Cardiac atrium fibroblast (primary cell): ENCODE results near the gene CTXND1. TPM values are rescaled to one million over a fixed set of nuclear protein-coding genes. Genes with fewer than 3 reads are reported as not detected.

Experiments
- total RNA-seq: library from RNA; depleted of rRNA; stranded (reverse); fragments of >200 nt; gene quantifications from 2 replicates; pipeline ENCODE4 v1.2.3, GENCODE V29; 2015

Gene CTXND1
- not detected in 2 replicates for total RNA-seq

DNA sequence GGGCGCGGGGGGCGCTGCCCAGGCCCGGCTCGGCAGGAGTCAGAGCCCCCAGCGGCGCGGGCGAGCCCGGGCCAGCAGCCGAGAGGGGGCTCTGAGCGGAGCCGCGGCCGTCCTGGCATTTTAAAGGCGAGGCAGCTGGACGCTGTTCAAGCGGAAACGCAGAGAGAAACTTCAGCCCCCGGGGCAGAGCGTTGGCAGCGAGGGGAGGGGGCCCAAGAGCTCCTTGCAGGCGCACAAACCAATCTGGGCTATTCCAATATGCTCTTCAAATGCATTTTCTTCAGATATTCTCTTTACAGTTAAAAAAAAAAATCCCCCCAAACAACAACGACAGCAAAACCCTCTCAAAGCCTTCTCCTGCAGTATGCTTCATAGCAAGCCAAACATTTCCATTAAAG, at the start of gene CTXND1:
TSS of gene CTXND1 (minus strand) at position 93 of the 398 bp plus-strand sequence. CDS start 50,264 bp downstream, outside the sequence.

DNA sequence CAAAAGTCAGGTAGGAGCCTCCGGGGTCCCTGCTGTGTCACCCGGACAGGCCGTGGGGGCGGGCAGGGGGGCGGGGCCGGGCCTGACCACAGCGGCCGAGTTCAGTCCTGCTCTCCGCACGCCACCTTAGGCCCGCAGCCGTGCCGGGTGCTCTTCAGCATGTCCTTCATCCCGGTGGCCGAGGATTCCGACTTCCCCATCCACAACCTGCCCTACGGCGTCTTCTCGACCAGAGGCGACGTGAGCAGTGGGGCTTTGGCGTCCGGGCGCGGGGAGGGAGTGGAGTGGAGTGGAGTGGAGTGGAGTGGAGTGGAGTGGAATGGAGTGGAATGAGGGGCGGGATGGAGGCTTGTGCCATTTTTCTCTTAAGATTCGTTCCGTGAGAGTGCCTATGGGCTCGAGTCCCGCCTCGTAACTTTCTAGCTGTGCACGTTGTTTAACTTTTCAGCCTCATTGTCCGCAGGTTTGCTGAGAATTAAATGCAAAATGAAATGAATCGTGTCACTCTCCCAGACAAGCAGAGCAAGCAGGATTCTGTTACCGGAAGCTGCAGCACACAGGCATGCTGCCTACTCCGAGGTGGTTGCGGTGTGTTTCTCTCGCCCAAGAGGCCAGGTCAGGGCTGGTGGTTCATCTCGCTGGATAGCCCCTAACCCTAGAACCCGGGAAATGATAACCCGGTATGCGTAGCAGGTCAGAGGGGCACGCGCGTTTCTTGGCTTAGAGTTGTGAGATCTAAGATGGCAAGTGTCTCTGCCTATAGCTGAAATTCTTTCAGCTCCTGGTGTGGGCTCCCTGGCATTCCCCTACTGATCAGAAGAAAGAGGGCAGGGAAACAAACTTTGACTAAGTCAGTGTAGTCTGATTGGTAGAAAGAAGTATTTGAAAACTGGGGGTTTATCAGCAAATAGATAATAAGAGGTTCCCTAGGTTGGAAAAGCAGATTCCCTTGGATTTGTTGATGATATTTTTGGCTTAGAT, 98.8 kb downstream of the CTXND1 start, which contains the start of gene FAH:
TSS of gene FAH (plus strand) at position 104 of the 981 bp plus-strand sequence. CDS start at position 160, 56 bp downstream.

Other genes starting within 250 kb of the CTXND1 start
- 68.5 and 70.0 TPM in 2 replicates for gene ZFAND6, start 192.5 kb downstream of the CTXND1 start, total RNA-seq
- gene FAH, start 99.2 kb downstream of the CTXND1 start, total RNA-seq: 19.9 and 20.8 TPM in 2 replicates
- gene ARNT2, start 152.2 kb upstream of the CTXND1 start, total RNA-seq: 6.1 and 10.5 TPM in 2 replicates